ENCODE results near the gene KLHDC1.
A peak's percentile ranks its signal among the peaks of the same experiment; 100 is the strongest.
"Not testable (repeated sequence)": the region's sequence is repeated elsewhere in the genome, so short reads cannot be mapped to it uniquely, and the experiment has no call there.

KLHDC1 gene

GRCh38 chr14:49692811-49693734, at the start of gene KLHDC1:
Gene KLHDC1, plus strand, starts transcription at chr14:49693120. Its CDS starts 75 bp downstream, at chr14:49693195.
- peak; percentile 81 for DNase-seq

DNA sequence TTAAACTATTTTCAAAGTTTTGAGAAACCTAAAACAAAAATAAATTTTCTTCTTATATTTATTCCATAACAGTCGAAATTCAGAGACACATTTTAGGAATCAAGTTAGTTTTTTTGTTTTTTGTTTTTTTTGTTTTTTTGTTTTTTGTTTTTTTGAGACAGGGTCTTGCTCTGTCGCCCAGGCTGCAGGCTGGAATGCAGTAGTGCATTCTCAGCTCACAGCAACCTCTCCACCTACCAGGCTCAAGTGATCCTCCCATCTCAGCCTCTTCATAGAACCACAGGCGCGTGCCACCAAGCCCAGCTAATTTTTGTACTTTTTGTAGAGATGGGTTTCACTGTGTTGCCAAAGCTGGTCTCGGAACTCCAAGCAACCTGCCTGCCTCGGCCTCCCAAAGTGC, 39.4 kb upstream of the KLHDC1 start:
- DNase-seq, result no peak

DNA sequence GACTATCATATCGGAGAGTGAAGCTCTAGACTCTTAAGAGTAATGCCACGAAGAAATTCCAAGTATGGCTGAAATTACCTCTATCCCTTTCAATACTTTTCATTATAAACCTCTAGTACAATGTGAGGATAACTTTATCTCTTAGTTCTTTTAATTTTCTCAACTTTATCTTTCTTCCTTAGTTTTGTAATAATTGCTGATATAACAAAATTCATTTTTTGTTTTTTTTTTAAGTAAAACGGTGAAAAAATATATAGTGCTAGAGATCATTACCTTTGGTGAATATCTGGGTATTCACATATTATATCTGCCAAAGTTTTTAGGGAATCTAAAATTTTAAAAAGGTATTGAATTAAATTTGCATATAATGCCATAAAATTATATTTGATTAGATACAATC, 38.4 kb upstream of the KLHDC1 start:
- DNase-seq, result no peak

- DNase-seq, result not testable (repeated sequence)
These were observed 35.4 kb upstream of the KLHDC1 start for GRCh38 chr14:49657500-49657899.

GRCh38 chr14:49659526-49660455, 33.1 kb upstream of the KLHDC1 start:
- DNase-seq, result no peak

GRCh38 chr14:49670475-49670874, 22.4 kb upstream of the KLHDC1 start:
- no peak for DNase-seq

DNA sequence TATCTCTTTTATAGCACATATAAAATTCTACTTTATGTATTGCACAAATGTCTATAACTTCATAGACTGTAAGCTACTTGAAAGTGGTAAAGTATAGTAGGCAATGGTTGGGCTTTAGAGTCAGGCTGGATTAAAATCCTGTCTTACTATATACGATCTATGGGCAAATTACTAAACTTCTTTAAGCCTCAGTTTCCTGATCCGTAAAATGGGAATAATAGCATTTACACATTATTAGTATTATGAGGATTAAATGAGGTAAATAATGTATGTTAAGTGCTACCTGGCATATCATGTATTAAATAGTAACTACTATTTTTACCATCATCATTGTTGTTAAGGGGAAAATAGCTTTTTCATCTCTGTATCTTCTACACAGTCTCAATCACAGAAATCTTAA, 19.3 kb upstream of the KLHDC1 start:
- no peak for DNase-seq

GRCh38 chr14:49677643-49678042, 15.3 kb upstream of the KLHDC1 start:
- DNase-seq, result no peak

DNA sequence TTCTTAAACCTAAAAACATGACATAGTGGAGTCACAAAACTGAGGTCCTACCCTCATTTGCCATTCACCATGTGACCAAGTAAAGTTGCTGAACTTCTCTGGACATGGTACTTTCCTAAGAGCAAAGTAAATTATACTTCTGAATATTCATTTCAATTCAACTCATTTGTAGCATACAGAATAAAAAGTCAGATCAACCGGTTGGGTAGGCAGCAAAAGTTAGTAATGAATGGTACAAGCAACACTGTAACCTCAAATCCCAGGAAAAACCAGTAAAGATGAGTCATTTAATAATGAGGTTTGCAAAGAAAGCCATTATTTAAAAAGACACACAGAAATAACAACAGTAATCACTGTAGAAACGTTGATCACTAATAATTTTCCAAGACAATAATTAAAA, 13.6 kb upstream of the KLHDC1 start:
- no peak for DNase-seq

- no peak for DNase-seq
These were observed 6.5 kb upstream of the KLHDC1 start for GRCh38 chr14:49686425-49686824.

- peak; percentile 76 for DNase-seq
These were observed 4.8 kb upstream of the KLHDC1 start, which contains the start of gene POLE2 for GRCh38 chr14:49687942-49688700. Gene POLE2, minus strand, starts transcription at chr14:49688214. Its CDS starts 11 bp downstream, at chr14:49688203.

GRCh38 chr14:49688701-49689030, 4.3 kb upstream of the KLHDC1 start:
- no peak for DNase-seq

GRCh38 chr14:49691031-49691430, 1.9 kb upstream of the KLHDC1 start:
- DNase-seq, result no peak

- no peak for DNase-seq
These were observed 645 bp upstream of the KLHDC1 start for GRCh38 chr14:49692193-49692757.

- DNase-seq, result not testable (repeated sequence)
These were observed 810 bp downstream of the KLHDC1 start for GRCh38 chr14:49693735-49694124.

DNA sequence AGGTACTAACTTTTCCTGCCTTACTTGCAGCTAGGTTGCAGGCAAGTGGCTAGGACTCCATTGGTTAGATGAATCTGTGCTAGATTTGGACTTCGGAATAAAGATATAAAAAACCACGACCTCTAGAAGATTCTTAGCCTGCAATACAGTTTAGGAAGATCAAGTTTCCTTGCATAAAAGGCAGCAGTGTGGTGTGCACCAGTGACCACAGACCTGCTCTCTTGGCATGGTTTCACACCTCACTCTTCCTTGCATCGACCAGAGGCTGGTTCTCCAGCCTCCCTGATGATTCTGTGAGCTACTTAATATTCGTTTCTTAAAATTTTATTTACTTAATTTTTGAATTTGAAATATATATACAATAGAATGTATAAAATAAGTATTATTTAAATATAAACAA, 9.8 kb downstream of the KLHDC1 start:
- DNase-seq, result no peak

DNA sequence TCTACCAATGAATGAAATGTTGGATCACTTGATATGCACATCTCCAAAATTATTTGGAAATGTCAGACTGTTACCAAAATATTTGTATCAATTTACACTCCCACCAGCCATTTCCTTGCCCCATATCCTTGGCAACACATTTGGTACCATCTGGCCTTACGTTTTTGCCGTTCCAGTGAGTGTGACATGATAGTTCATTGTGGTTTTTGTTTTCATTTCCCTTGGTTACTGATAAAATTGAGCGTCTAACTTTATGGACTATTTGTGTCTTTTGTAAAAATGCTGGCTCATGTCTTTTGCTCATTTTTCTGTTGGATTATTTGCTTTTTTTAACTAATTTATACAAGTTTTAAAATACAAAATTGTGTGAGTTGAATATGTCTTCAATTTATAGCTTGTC, 11.0 kb downstream of the KLHDC1 start:
- DNase-seq, result no peak

GRCh38 chr14:49704471-49704870, 11.6 kb downstream of the KLHDC1 start:
- not testable (repeated sequence) for DNase-seq

DNA sequence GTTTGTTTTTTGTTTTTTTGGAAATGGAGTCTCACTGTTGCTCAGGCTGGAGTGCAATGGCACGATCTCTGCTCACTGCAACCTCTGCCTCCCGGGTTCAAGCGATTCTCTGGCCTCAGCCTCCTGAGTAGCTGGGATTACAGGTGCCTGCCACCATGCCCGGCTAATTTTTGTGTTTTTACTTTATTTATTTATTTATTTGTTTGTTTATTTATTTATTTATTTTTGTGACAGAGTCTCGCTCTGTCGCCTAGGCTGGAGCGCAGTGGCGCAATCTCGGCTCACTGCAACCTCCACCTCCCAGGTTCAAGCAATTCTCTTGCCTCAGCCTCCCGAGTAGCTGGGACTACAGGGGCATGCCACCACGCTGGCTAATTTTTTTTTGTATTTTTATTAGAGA, 18.1 kb downstream of the KLHDC1 start:
- not testable (repeated sequence) for DNase-seq

DNA sequence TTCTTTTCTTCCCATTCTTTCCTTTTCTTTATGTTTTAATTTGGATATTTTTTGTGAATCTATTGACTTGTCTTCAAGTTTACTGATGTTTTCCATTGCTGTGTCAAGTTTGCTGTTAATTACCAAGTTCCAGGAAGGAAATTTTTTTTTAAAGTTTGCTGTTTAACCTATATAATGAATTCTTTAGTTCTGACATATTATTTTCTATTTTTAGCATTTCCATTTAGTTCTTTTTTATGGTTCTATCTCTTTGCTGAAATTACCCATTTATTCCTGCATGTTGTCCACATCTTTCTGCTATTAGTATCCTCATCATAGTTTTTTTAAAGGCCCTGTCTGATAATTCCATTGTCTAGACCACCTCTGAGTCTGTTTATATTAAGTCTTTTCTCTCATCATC, 27.8 kb downstream of the KLHDC1 start:
- DNase-seq, result no peak

DNA sequence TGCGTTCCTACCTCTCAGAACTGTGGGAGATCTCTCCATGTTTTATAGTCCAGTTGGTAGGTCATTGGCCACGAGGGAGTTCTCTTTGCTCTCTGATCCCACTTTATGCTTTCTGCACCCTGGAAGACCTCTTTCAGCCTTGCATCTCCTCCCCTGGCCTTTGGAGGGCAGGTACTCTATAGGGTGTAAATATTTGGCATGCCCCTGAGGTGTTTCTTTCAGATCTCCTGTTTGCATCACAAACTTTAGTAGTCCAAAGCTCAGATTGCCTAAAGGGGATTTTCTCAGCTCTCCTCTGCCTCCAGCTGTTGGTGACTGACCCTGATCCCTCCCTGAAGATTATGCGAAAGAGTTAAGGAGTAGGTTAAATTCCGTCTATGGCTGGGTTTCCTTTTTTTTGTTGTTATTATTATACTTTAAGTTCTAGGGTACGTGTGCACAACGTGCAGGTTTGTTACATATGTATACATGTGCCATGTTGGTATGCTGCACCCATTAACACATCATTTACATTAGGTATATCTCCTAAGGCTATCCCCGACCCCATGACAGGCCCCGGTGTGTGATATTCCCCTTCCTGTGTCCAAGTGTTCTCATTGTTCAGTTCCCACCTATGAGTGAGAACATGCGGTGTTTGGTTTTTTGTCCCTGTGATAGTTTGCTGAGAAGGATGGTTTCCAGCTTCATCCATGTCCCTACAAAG, 29.0 kb downstream of the KLHDC1 start:
- not testable (repeated sequence) for DNase-seq

DNA sequence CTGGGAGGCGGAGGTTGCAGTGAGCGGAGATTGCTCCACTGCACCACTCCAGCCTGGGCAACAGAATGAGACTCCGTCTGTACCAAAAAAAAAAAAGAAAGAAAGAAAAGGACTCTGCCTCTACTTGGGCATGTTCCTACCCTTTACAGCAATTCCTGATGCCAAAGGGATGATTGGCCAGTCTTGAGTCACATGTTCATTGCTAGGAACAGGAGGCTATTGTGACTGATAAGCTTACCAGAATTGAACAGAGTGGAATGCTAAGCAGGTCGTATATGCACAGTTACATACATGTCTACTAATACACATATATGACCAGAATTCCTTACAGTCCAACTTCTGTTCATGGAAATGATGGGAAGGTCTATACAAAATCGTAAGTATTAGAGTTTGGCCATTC, 34.3 kb downstream of the KLHDC1 start:
- DNase-seq, result no peak

Data from CD4-positive, alpha-beta T cell treated with Interleukin-12 subunit alpha and Interleukin-12 subunit beta, for 1 hour (primary cell).